Fibroblast of lung (primary cell): ENCODE data around the gene CBLL1. TPM values are rescaled to one million over a fixed set of nuclear protein-coding genes. Genes with fewer than 3 reads are reported as not detected.

Experiments used
- DNase-seq, 2 donors: peaks; one replicate each; pipeline versions ENCODE4 v3.0.0 to v3.0.0-alpha.2; 2010; ENCODE audit warnings: low read depth in 2 of 2
- H2AFZ ChIP-seq: 2 replicates; pipeline ENCODE4 v1.5.1; 2012; ENCODE audit warnings: low read length, control low read depth, inconsistent platforms
- H3K27ac ChIP-seq: 2 replicates; pipeline ENCODE4 v1.5.1; 2011; ENCODE audit warnings: low read length, control low read depth; ENCODE audit not compliant: insufficient read depth
- H3K27me3 ChIP-seq: 2 replicates; pipeline ENCODE4 v1.5.1; 2011; ENCODE audit warnings: mild to moderate bottlenecking, low read length; ENCODE audit not compliant: control insufficient read depth, insufficient read depth
- H3K36me3 ChIP-seq: 2 replicates; pipeline ENCODE4 v1.5.1; 2011; ENCODE audit warnings: low read length; ENCODE audit not compliant: control insufficient read depth, insufficient read depth
- H3K4me1 ChIP-seq: 2 replicates; pipeline ENCODE4 v1.5.1; 2011; ENCODE audit warnings: low read length; ENCODE audit not compliant: control insufficient read depth, insufficient read depth; ENCODE audit errors: extremely low read depth
- H3K4me2 ChIP-seq: 2 replicates; pipeline ENCODE4 v1.5.1; 2011; ENCODE audit warnings: low read length, control low read depth; ENCODE audit not compliant: insufficient read depth; ENCODE audit errors: extremely low read depth
- H3K4me3 ChIP-seq, 4 experiments: fragments of 200-600 bp in 1 of 4; sonication (generic) in 1 of 4; replicated peaks in 1 of 4; 2 replicates each; pipeline ENCODE4 v1.5.1; 2011 to 2016; ENCODE audit warnings: low read length in 4 of 4, low read depth in 3 of 4, mild to moderate bottlenecking in 3 of 4, control low read depth in 2 of 4, inconsistent platforms in 1 of 4, mixed read lengths in 1 of 4; ENCODE audit not compliant: insufficient read depth in 1 of 4; ENCODE audit errors: control extremely low read depth in 1 of 4
- H3K79me2 ChIP-seq: 2 replicates; pipeline ENCODE4 v1.5.1; 2012; ENCODE audit warnings: mild to moderate bottlenecking, low read length, inconsistent platforms; ENCODE audit not compliant: control insufficient read depth, insufficient read depth
- H3K9ac ChIP-seq: 2 replicates; pipeline ENCODE4 v1.5.1; 2011; ENCODE audit warnings: mild to moderate bottlenecking, low read length, control low read depth; ENCODE audit not compliant: insufficient read depth
- H3K9me3 ChIP-seq: 2 replicates; pipeline ENCODE4 v1.5.1; 2012; ENCODE audit warnings: low read depth, low read length; ENCODE audit not compliant: control insufficient read depth, insufficient read depth
- H4K20me1 ChIP-seq: 2 replicates; pipeline ENCODE4 v1.5.1; 2011; ENCODE audit warnings: low read length; ENCODE audit not compliant: control insufficient read depth, insufficient read depth; ENCODE audit errors: extremely low read depth
- EZH2 ChIP-seq: IDR thresholded peaks from 2 replicates; pipeline ENCODE4 v1.5.1; 2012; ENCODE audit warnings: low read length, control low read depth, mild to moderate bottlenecking; ENCODE audit errors: missing control alignments
- polyA plus RNA-seq, 2 donors: library from polyadenylated mRNA; depleted of rRNA in 1 of 2; stranded (reverse) in 1 of 2; unstranded in 1 of 2; fragments of >200 nt; gene quantifications; 2 replicates each; pipeline ENCODE4 v1.2.1, GENCODE V29; 2011 to 2012; ENCODE audit warnings: missing spikeins in 1 of 2
- total RNA-seq: library from RNA; depleted of rRNA; stranded (reverse); fragments of >200 nt; gene quantifications from 2 replicates; pipeline ENCODE4 v1.2.1, GENCODE V29; 2014
- TF ChIP-seq, protein P1 (sequence below), 2 donors: IDR thresholded peaks in 1 of 2; conservative IDR thresholded peaks in 1 of 2; 1 replicate in 1 of 2; 2 replicates in 1 of 2; pipeline ENCODE4 v1.5.1; 2011 to 2012; ENCODE audit warnings: low read length in 2 of 2, control low read depth in 1 of 2, inconsistent platforms in 1 of 2, low read depth in 1 of 2, mild to moderate bottlenecking in 1 of 2

Gene CBLL1
- total and polyA plus RNA-seq, 2 donors (not counting 1 experiment from before 2014, with no cell fraction given): 17.5 to 20.1 TPM

DNA sequence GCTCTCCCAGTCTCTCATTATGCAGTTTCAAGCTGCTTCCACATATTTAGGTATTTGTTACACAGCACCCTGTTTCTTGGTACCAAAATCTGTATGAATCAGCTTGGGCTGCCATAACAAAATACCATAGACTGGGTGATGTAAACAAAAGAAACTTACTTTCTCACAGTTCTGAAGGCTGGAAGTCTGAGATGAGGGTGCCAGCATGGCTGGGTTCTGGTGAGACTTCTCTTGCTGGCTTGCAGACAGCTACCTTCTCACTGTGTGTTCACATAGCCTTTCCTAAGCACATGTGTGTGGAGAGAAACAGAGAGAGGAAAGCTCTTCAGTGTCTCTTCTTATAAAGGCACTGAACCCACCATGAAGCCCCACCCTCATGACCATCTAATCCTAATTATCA is 15.7 kb upstream of the CBLL1 start:
- no peak overlapping the region for H2AFZ ChIP-seq
- no peak overlapping the region for H3K9ac ChIP-seq
- H3K4me2 ChIP-seq: no peak overlapping the region
- no peaks in the 10 kb centered on the region for H4K20me1 ChIP-seq
- H3K27me3 ChIP-seq: peaks cover 5% of the 10 kb centered on the region
- H3K4me1 ChIP-seq: no peaks in the 10 kb centered on the region
- peak in 1 of 2 donors; percentile 11 for DNase-seq
- TF ChIP-seq, protein P1, sequence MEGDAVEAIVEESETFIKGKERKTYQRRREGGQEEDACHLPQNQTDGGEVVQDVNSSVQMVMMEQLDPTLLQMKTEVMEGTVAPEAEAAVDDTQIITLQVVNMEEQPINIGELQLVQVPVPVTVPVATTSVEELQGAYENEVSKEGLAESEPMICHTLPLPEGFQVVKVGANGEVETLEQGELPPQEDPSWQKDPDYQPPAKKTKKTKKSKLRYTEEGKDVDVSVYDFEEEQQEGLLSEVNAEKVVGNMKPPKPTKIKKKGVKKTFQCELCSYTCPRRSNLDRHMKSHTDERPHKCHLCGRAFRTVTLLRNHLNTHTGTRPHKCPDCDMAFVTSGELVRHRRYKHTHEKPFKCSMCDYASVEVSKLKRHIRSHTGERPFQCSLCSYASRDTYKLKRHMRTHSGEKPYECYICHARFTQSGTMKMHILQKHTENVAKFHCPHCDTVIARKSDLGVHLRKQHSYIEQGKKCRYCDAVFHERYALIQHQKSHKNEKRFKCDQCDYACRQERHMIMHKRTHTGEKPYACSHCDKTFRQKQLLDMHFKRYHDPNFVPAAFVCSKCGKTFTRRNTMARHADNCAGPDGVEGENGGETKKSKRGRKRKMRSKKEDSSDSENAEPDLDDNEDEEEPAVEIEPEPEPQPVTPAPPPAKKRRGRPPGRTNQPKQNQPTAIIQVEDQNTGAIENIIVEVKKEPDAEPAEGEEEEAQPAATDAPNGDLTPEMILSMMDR (conservative IDR thresholded peaks at IDR 0.05 in 1 of 2, IDR thresholded peaks at IDR 0.05 in 1 of 2; ENCODE audit: low read depth in 1 of 2, low read length in 2 of 2): no peak
- TF ChIP-seq EZH2: no peak
- no peak overlapping the region for H3K27ac ChIP-seq
- H3K36me3 ChIP-seq: no peaks in the 10 kb centered on the region
- no peaks in the 10 kb centered on the region for H3K9me3 ChIP-seq
- H3K79me2 ChIP-seq: no peaks in the 10 kb centered on the region
- H3K4me3 ChIP-seq: no peak overlapping the region

- Histone ChIP-seq H2AFZ (peak overlapping the region; percentile 99), H3K4me1 (peaks cover 12% of the 10 kb centered on the region), H3K4me2 (peak overlapping the region; percentile 97), H3K27ac (peak overlapping the region; percentile 98), H3K9me3 (no peaks in the 10 kb centered on the region), H3K27me3 (no peaks in the 10 kb centered on the region), H4K20me1 (peaks cover under 1% of the 10 kb centered on the region), H3K36me3 (no peaks in the 10 kb centered on the region), H3K79me2 (peaks cover 40% of the 10 kb centered on the region), H3K9ac (peak overlapping the region; percentile 26), H3K4me3 (peak overlapping the region; percentile 86 to 99 (median 90))
- no peak for TF ChIP-seq EZH2
- TF ChIP-seq, protein P1 (conservative IDR thresholded peaks at IDR 0.05 in 1 of 2, IDR thresholded peaks at IDR 0.05 in 1 of 2; ENCODE audit: low read depth in 1 of 2, low read length in 2 of 2): peak in 1 of 2 donors; percentile 2
- DNase-seq: no peak
Observed at GRCh38 chr7:107742678-107743566, 1.0 kb upstream of the CBLL1 start.

GRCh38 chr7:107744345-107744750 is 406 bp downstream of the CBLL1 start:
- TF ChIP-seq, protein P1 (conservative IDR thresholded peaks at IDR 0.05 in 1 of 2, IDR thresholded peaks at IDR 0.05 in 1 of 2; ENCODE audit: low read depth in 1 of 2, low read length in 2 of 2): no peak
- TF ChIP-seq EZH2: no peak

More at GRCh38 chr7:107744345-107744750, 406 bp downstream of the CBLL1 start:
- H2AFZ ChIP-seq: peak overlapping the region; percentile 98
- DNase-seq: no peak
- H3K27me3 ChIP-seq: no peaks in the 10 kb centered on the region
- H3K9me3 ChIP-seq: no peaks in the 10 kb centered on the region
- H4K20me1 ChIP-seq: peaks cover 5% of the 10 kb centered on the region
- peak overlapping the region; percentile 96 for H3K4me2 ChIP-seq
- peak overlapping the region; percentile 91 for H3K9ac ChIP-seq
- no peaks in the 10 kb centered on the region for H3K36me3 ChIP-seq
- H3K4me3 ChIP-seq: peak overlapping the region; percentile 86 to 99 (median 93)
- peak overlapping the region; percentile 98 for H3K27ac ChIP-seq
- peaks cover 53% of the 10 kb centered on the region for H3K79me2 ChIP-seq
- peaks cover 12% of the 10 kb centered on the region for H3K4me1 ChIP-seq
